Liver (tissue), 9 donors: ENCODE measurements around the gene MTA3. TPM values are rescaled to one million over a fixed set of nuclear protein-coding genes. Genes with fewer than 3 reads are reported as not detected.

Experiments used
- DNase-seq: peaks from one replicate; pipeline ENCODE4 v3.0.0-alpha.2; 2017; ENCODE audit warnings: low spot score
- H3K27ac ChIP-seq, 2 donors: one replicate each; pipeline ENCODE4 v1.7.0; 2013; ENCODE audit warnings: inconsistent platforms in 2 of 2, low read length in 2 of 2, control low read depth in 1 of 2, low read depth in 1 of 2, mild to moderate bottlenecking in 1 of 2
- H3K27me3 ChIP-seq, 4 donors: one replicate each; pipeline versions ENCODE4 v1.6.1 to v1.7.0; 2013; ENCODE audit warnings: low read length in 3 of 4, inconsistent platforms in 1 of 4, mild to moderate bottlenecking in 1 of 4, moderate library complexity in 1 of 4; ENCODE audit not compliant: control insufficient read depth in 4 of 4, insufficient read depth in 4 of 4
- H3K36me3 ChIP-seq, 4 donors: one replicate each; pipeline versions ENCODE4 v1.6.1 to v1.7.0; 2013; ENCODE audit warnings: low read length in 3 of 4, mild to moderate bottlenecking in 3 of 4, low read depth in 1 of 4, moderate library complexity in 1 of 4; ENCODE audit not compliant: control insufficient read depth in 4 of 4, insufficient read depth in 3 of 4
- H3K4me1 ChIP-seq, 4 donors: one replicate each; pipeline versions ENCODE4 v1.6.1 to v1.7.0; 2013; ENCODE audit warnings: low read length in 3 of 4, mild to moderate bottlenecking in 3 of 4, moderate library complexity in 1 of 4; ENCODE audit not compliant: control insufficient read depth in 4 of 4, insufficient read depth in 4 of 4
- H3K4me3 ChIP-seq, 3 donors: one replicate each; pipeline versions ENCODE4 v1.6.1 to v1.7.0; 2013; ENCODE audit warnings: low read length in 3 of 3, control low read depth in 1 of 3, low read depth in 1 of 3, mild to moderate bottlenecking in 1 of 3
- H3K9ac ChIP-seq, 2 donors: one replicate each; pipeline ENCODE4 v1.7.0; 2013; ENCODE audit warnings: low read length in 2 of 2, mild to moderate bottlenecking in 2 of 2, moderate library complexity in 2 of 2, control low read depth in 1 of 2, low read depth in 1 of 2
- H3K9me3 ChIP-seq, 4 donors: one replicate each; pipeline versions ENCODE4 v1.6.1 to v1.7.0; 2013; ENCODE audit warnings: low read length in 3 of 4; ENCODE audit not compliant: control insufficient read depth in 4 of 4
- EGR1 ChIP-seq, 2 donors: IDR thresholded peaks; 2 replicates each; pipeline ENCODE4 v1.6.1; 2016 to 2018; ENCODE audit warnings: antibody characterized with exemption in 2 of 2, low read depth in 2 of 2
- FOXA1 ChIP-seq: IDR thresholded peaks from 2 replicates; pipeline ENCODE4 v1.6.1; 2016; ENCODE audit warnings: antibody characterized with exemption
- FOXA2 ChIP-seq: IDR thresholded peaks from 2 replicates; pipeline ENCODE4 v1.6.1; 2016; ENCODE audit warnings: antibody characterized with exemption
- GABPA ChIP-seq, 2 donors: IDR thresholded peaks in 1 of 2; conservative IDR thresholded peaks in 1 of 2; 2 replicates each; pipeline ENCODE4 v1.6.1; 2016; ENCODE audit warnings: antibody characterized with exemption in 2 of 2, mild to moderate bottlenecking in 1 of 2, moderate library complexity in 1 of 2
- HNF4A ChIP-seq, 2 donors: conservative IDR thresholded peaks; 2 replicates each; pipeline ENCODE4 v1.6.1; 2016; ENCODE audit warnings: antibody characterized with exemption in 2 of 2, mild to moderate bottlenecking in 2 of 2
- HNF4G ChIP-seq: IDR thresholded peaks from 2 replicates; pipeline ENCODE4 v1.6.1; 2016; ENCODE audit warnings: antibody characterized with exemption
- JUND ChIP-seq, 2 donors: IDR thresholded peaks; 2 replicates each; pipeline ENCODE4 v1.6.1; 2016; ENCODE audit warnings: antibody characterized with exemption in 2 of 2
- MAX ChIP-seq: IDR thresholded peaks from 2 replicates; pipeline ENCODE4 v1.6.1; 2016; ENCODE audit warnings: antibody characterized with exemption
- NR2F2 ChIP-seq: IDR thresholded peaks from 2 replicates; pipeline ENCODE4 v1.6.1; 2016; ENCODE audit warnings: antibody characterized with exemption
- RAD21 ChIP-seq, 2 donors: IDR thresholded peaks; 2 replicates each; pipeline ENCODE4 v1.6.1; 2016; ENCODE audit warnings: antibody characterized with exemption in 2 of 2, mild to moderate bottlenecking in 2 of 2
- RXRA ChIP-seq, 2 donors: IDR thresholded peaks; 2 replicates each; pipeline ENCODE4 v1.6.1; 2017 to 2018; ENCODE audit warnings: antibody characterized with exemption in 2 of 2, mild to moderate bottlenecking in 1 of 2
- SP1 ChIP-seq: IDR thresholded peaks from 2 replicates; pipeline ENCODE4 v1.6.1; 2018; ENCODE audit warnings: antibody characterized with exemption, mild to moderate bottlenecking
- TAF1 ChIP-seq: conservative IDR thresholded peaks from 2 replicates; pipeline ENCODE4 v1.6.1; 2016; ENCODE audit warnings: antibody characterized with exemption, mild to moderate bottlenecking
- YY1 ChIP-seq: IDR thresholded peaks from 2 replicates; pipeline ENCODE4 v1.6.1; 2016; ENCODE audit warnings: antibody characterized with exemption, mild to moderate bottlenecking
- ZBTB33 ChIP-seq: IDR thresholded peaks from 2 replicates; pipeline ENCODE4 v1.6.1; 2016; ENCODE audit warnings: antibody characterized with exemption
- WGBS: extraction: QIAGEN DNeasy Blood & Tissue Kit; methylation state at CpG from one replicate; pipeline ENCODE4 v1.1.7; 2013; 5-methylcytosine and 5-hydroxymethylcytosine counted together
- polyA plus RNA-seq, 2 donors: library from polyadenylated mRNA; stranded (reverse) in 1 of 2; unstranded in 1 of 2; fragments of 200-250 nt in 1 of 2; fragments of >200 nt in 1 of 2; fragmentation: Nextera tagmentation in 1 of 2; extraction: Ambion mirVana in 1 of 2; gene quantifications; one replicate each; pipeline versions ENCODE4 v1.2.1 to v1.2.3, GENCODE V29; 2013 to 2015
- total RNA-seq, 2 donors: library from RNA; depleted of rRNA; stranded (reverse); fragments of >200 nt; gene quantifications; one replicate each; pipeline ENCODE4 v1.2.3, GENCODE V29; 2014
- TF ChIP-seq, protein P1 (sequence below): IDR thresholded peaks from 2 replicates; pipeline ENCODE4 v1.6.1; 2016; ENCODE audit warnings: antibody characterized with exemption, mild to moderate bottlenecking
- TF ChIP-seq, protein P2 (sequence below): IDR thresholded peaks from 2 replicates; pipeline ENCODE4 v1.6.1; 2016; ENCODE audit warnings: antibody characterized with exemption
- TF ChIP-seq, protein P3 (sequence below): fragments of 150-350 bp; IDR thresholded peaks from 2 replicates; pipeline ENCODE4 v1.5.1; 2017; ENCODE audit warnings: improper control_type of control experiment, low read depth, low read length; ENCODE audit not compliant: missing input control
- donor health status: healthy.
- donor health status: healthy.
- donor health status: healthy.
- donor health status: healthy.
- donor health status: healthy.

The MTA3 gene
- total and polyA plus RNA-seq, 4 donors = 5.5 to 10.3 (median 6.8) TPM

DNA sequence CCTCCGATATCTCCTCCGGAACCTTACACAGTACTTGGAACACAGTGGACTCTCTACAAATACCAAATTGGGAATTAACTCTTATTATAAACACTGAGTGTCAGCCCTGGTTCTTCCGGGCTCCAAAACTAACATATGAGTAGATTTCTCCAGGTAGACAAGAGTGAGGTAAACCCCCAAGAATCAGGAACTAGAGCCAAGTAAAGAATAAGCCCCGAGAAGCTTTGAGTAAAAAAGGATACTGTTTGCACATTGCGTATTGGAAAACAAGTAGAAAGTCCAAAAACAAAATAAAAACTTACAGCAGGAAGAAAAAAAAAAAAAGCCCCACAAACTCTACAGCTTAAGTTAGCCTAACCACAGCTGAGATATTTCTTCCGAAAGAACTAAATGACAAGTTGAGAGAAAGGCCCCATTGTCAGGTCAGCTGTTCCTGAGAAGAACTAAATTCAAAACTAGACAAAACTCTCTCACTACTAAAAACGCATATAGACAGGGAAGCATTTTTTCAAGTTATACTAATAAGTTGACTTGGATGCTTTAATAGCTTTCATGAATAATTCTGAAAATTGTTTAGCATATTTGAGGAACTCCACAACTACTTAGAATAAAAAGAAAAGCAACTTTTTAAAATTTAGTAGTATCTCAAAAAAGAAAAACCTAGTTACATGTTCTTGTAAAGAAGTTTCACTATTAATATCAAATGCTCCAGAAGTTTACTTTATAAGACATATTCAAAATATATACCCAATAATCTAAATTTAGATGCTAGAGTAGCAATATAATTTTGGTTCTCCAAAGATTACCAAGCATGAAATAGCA lies 228.2 kb downstream of the MTA3 start:
- Histone ChIP-seq H3K27me3 (no peaks in the 10 kb centered on the region), H3K27ac (peak overlapping the region in 1 of 2 donors; percentile 64), H3K9ac (peak overlapping the region in 1 of 2 donors; percentile 41), H3K4me3 (no peak overlapping the region), H3K36me3 (peaks cover 0 to 5% (median 0%) of the 10 kb centered on the region in 4 donors), H3K4me1 (peaks cover 5 to 24% (median 11%) of the 10 kb centered on the region in 4 donors), H3K9me3 (no peaks in the 10 kb centered on the region)
- TF ChIP-seq EGR1 (IDR thresholded peaks at IDR 0.05; ENCODE audit: low read depth in 2 of 2) (no peak), RAD21 (IDR thresholded peaks at IDR 0.05) (no peak), RXRA (IDR thresholded peaks at IDR 0.05) (no peak), ZBTB33 (no peak), YY1 (no peak), HNF4A (conservative IDR thresholded peaks at IDR 0.05) (no peak), HNF4G (no peak), NR2F2 (no peak), FOXA2 (no peak), SP1 (no peak), GABPA (IDR thresholded peaks at IDR 0.05 in 1 of 2, conservative IDR thresholded peaks at IDR 0.05 in 1 of 2) (no peak), MAX (no peak), JUND (IDR thresholded peaks at IDR 0.05) (no peak), TAF1 (no peak), FOXA1 (no peak)
- TF ChIP-seq, protein P1, sequence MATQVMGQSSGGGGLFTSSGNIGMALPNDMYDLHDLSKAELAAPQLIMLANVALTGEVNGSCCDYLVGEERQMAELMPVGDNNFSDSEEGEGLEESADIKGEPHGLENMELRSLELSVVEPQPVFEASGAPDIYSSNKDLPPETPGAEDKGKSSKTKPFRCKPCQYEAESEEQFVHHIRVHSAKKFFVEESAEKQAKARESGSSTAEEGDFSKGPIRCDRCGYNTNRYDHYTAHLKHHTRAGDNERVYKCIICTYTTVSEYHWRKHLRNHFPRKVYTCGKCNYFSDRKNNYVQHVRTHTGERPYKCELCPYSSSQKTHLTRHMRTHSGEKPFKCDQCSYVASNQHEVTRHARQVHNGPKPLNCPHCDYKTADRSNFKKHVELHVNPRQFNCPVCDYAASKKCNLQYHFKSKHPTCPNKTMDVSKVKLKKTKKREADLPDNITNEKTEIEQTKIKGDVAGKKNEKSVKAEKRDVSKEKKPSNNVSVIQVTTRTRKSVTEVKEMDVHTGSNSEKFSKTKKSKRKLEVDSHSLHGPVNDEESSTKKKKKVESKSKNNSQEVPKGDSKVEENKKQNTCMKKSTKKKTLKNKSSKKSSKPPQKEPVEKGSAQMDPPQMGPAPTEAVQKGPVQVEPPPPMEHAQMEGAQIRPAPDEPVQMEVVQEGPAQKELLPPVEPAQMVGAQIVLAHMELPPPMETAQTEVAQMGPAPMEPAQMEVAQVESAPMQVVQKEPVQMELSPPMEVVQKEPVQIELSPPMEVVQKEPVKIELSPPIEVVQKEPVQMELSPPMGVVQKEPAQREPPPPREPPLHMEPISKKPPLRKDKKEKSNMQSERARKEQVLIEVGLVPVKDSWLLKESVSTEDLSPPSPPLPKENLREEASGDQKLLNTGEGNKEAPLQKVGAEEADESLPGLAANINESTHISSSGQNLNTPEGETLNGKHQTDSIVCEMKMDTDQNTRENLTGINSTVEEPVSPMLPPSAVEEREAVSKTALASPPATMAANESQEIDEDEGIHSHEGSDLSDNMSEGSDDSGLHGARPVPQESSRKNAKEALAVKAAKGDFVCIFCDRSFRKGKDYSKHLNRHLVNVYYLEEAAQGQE = no peak
- TF ChIP-seq, protein P2, sequence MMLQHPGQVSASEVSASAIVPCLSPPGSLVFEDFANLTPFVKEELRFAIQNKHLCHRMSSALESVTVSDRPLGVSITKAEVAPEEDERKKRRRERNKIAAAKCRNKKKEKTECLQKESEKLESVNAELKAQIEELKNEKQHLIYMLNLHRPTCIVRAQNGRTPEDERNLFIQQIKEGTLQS = no peak
- TF ChIP-seq, protein P3, sequence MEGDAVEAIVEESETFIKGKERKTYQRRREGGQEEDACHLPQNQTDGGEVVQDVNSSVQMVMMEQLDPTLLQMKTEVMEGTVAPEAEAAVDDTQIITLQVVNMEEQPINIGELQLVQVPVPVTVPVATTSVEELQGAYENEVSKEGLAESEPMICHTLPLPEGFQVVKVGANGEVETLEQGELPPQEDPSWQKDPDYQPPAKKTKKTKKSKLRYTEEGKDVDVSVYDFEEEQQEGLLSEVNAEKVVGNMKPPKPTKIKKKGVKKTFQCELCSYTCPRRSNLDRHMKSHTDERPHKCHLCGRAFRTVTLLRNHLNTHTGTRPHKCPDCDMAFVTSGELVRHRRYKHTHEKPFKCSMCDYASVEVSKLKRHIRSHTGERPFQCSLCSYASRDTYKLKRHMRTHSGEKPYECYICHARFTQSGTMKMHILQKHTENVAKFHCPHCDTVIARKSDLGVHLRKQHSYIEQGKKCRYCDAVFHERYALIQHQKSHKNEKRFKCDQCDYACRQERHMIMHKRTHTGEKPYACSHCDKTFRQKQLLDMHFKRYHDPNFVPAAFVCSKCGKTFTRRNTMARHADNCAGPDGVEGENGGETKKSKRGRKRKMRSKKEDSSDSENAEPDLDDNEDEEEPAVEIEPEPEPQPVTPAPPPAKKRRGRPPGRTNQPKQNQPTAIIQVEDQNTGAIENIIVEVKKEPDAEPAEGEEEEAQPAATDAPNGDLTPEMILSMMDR = no peak
- DNase-seq = no peak
- 53% methylated on average over 7 of the region's 7 CpGs for WGBS
